Measurements from ENCODE around the gene KCNJ8.

DNA sequence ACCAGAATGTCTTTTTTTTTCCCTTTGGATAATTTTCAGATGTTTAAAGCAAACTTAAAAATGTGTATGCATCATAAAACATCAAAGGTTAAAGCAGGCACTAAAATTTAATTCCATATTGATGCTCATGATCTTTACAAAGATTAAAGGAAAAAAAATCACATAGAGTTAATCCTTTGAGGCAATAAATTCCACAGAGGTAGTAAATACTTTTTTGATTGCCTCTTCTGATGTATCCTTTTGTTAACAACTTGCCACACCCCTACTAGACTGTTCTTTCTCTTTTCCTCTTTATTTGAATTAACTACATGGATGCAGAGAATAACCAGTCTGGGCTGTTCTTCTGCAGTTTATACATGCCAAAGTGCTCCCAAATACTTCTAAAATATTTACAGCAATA lies 45.2 kb upstream of the KCNJ8 start:
- TF ChIP-seq ARNTL (CRISPR knock-in tag; IDR thresholded peaks at IDR 0.05; ENCODE audit: borderline replicate concordance, low read depth) (no peak), ZNF565 (CRISPR knock-in tag; conservative IDR thresholded peaks at IDR 0.05; ENCODE audit: low read depth) (no peak), ESRRG (CRISPR knock-in tag; IDR thresholded peaks at IDR 0.05) (no peak)
- TF ChIP-seq, protein P1, sequence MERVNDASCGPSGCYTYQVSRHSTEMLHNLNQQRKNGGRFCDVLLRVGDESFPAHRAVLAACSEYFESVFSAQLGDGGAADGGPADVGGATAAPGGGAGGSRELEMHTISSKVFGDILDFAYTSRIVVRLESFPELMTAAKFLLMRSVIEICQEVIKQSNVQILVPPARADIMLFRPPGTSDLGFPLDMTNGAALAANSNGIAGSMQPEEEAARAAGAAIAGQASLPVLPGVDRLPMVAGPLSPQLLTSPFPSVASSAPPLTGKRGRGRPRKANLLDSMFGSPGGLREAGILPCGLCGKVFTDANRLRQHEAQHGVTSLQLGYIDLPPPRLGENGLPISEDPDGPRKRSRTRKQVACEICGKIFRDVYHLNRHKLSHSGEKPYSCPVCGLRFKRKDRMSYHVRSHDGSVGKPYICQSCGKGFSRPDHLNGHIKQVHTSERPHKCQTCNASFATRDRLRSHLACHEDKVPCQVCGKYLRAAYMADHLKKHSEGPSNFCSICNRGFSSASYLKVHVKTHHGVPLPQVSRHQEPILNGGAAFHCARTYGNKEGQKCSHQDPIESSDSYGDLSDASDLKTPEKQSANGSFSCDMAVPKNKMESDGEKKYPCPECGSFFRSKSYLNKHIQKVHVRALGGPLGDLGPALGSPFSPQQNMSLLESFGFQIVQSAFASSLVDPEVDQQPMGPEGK (CRISPR knock-in tag; IDR thresholded peaks at IDR 0.05; ENCODE audit: borderline replicate concordance): no peak
- TF ChIP-seq, protein P2, sequence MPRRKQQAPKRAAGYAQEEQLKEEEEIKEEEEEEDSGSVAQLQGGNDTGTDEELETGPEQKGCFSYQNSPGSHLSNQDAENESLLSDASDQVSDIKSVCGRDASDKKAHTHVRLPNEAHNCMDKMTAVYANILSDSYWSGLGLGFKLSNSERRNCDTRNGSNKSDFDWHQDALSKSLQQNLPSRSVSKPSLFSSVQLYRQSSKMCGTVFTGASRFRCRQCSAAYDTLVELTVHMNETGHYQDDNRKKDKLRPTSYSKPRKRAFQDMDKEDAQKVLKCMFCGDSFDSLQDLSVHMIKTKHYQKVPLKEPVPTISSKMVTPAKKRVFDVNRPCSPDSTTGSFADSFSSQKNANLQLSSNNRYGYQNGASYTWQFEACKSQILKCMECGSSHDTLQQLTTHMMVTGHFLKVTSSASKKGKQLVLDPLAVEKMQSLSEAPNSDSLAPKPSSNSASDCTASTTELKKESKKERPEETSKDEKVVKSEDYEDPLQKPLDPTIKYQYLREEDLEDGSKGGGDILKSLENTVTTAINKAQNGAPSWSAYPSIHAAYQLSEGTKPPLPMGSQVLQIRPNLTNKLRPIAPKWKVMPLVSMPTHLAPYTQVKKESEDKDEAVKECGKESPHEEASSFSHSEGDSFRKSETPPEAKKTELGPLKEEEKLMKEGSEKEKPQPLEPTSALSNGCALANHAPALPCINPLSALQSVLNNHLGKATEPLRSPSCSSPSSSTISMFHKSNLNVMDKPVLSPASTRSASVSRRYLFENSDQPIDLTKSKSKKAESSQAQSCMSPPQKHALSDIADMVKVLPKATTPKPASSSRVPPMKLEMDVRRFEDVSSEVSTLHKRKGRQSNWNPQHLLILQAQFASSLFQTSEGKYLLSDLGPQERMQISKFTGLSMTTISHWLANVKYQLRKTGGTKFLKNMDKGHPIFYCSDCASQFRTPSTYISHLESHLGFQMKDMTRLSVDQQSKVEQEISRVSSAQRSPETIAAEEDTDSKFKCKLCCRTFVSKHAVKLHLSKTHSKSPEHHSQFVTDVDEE (CRISPR knock-in tag; IDR thresholded peaks at IDR 0.05): no peak

All from SK-N-SH treated with all-trans-retinoic acid at 6 μM for 48 hours (cell line).